ENCODE results near the gene DNAL4. TPM values are rescaled to one million over a fixed set of nuclear protein-coding genes. Genes with fewer than 3 reads are reported as not detected.

Gene DNAL4
- total and polyA plus RNA-seq, 2 donors (not counting 1 experiment from before 2014, with no cell fraction given) = 9.9 to 10.3 TPM

DNA sequence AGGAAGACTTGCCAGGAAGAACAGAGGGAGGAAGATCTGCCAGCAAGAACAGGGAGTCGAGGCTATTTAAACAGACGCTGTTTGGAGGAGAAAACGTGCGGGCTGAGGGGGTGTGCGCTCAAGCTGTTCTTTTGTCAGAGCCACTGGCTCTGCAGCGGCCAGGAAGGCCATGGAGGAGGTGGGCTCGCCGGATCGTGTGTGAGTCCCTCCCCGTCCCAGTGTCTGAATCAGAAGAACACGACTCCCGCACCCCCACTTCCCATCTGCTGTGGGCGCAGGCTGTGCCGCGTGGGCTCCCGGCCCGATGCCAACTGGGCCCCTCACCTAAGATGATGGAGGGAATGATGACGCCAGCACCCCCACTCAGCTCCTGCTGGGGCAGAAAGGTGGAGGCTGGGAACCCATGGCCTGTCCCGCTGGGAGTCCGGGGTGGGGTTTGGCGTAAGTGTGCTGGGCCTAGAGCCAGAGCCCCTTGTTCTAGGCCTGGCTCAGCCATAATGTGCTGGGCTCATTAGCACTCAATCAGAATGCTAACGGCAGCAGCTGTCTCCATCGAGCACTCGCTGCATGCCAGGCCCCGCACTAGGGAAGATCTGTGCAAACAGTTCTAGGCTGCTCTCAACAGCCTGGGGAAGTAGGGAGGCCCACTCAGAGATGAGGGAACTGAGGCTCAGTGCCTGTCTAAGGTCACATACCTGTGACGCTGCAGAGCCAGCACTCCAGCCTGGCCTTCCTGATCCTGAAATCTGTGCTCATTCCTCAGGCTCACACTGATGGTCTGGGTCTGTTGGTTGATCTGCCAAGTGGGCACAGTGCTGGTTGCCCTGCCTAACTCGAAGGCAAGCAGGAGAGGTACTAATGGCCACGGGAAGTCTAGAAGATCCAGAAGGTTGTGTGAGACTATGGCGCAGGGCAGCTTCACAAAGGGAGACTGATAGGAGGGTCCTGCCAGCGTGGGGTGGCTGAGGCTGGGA lies 38.3 kb upstream of the DNAL4 start:
- no peak overlapping the region for H3K4me2 ChIP-seq (replicated peaks; ENCODE audit: low read depth, low read length, poor library complexity, severe bottlenecking)
- Mint-ChIP-seq H3K4me3 (no peak overlapping the region), H3K9me3 (ENCODE audit: insufficient read depth) (no peaks in the 10 kb centered on the region), H3K4me1 (no peaks in the 10 kb centered on the region), H3K27me3 (peaks cover 28% of the 10 kb centered on the region), H3K27ac (no peak overlapping the region)
- no peak overlapping the region for H3K9ac ChIP-seq (ENCODE audit: low read length)
- no peak for TF ChIP-seq EZH2 (IDR thresholded peaks at IDR 0.05; ENCODE audit: borderline replicate concordance, insufficient read depth, low read depth, low read length, poor library complexity, severe bottlenecking)
- TF ChIP-seq, protein P1, sequence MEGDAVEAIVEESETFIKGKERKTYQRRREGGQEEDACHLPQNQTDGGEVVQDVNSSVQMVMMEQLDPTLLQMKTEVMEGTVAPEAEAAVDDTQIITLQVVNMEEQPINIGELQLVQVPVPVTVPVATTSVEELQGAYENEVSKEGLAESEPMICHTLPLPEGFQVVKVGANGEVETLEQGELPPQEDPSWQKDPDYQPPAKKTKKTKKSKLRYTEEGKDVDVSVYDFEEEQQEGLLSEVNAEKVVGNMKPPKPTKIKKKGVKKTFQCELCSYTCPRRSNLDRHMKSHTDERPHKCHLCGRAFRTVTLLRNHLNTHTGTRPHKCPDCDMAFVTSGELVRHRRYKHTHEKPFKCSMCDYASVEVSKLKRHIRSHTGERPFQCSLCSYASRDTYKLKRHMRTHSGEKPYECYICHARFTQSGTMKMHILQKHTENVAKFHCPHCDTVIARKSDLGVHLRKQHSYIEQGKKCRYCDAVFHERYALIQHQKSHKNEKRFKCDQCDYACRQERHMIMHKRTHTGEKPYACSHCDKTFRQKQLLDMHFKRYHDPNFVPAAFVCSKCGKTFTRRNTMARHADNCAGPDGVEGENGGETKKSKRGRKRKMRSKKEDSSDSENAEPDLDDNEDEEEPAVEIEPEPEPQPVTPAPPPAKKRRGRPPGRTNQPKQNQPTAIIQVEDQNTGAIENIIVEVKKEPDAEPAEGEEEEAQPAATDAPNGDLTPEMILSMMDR (IDR thresholded peaks at IDR 0.05) = no peak
- no peaks in the 10 kb centered on the region for H4K20me1 ChIP-seq (ENCODE audit: control insufficient read depth, insufficient read depth, low read length, poor library complexity, severe bottlenecking)
- H3K9me3 ChIP-seq (ENCODE audit: control extremely low read depth in 1 of 3, control insufficient read depth in 2 of 3, insufficient read depth in 1 of 3, low read length in 2 of 3) = peaks cover 0 to 11% (median 0%) of the 10 kb centered on the region in 3 donors
- H3K79me2 ChIP-seq (ENCODE audit: control insufficient read depth, insufficient read depth, low read length) = no peaks in the 10 kb centered on the region
- H3K4me1 ChIP-seq (ENCODE audit: control insufficient read depth in 2 of 2, insufficient read depth in 2 of 2, low read length in 2 of 2) = no peaks in the 10 kb centered on the region
- intact Hi-C loops (cut with micrococcal nuclease) = no loop called here
- 95% methylated on average over 29 of the region's 30 CpGs for WGBS (ENCODE audit: insufficient coverage)
- no peak overlapping the region for H3K4me3 ChIP-seq (ENCODE audit: control extremely low read depth in 1 of 5, extremely low read depth in 1 of 5, insufficient read depth in 1 of 5, low read depth in 2 of 5, low read length in 4 of 5)
- ChIA-PET CTCF (no interaction called here), POLR2A (no interaction called here)
- no peak overlapping the region for H2AFZ ChIP-seq (ENCODE audit: insufficient read depth, low read depth, low read length, poor library complexity, severe bottlenecking)
- ATAC-seq (ENCODE audit: low read depth) (no peak), DNase-seq (no peak)
- no peaks in the 10 kb centered on the region for H3K36me3 ChIP-seq (replicated peaks in 1 of 2; ENCODE audit: control extremely low read depth in 1 of 2, control insufficient read depth in 1 of 2, extremely low read depth in 1 of 2, insufficient read depth in 2 of 2, low read length in 1 of 2)
- peaks cover 0 to 8% (median 0%) of the 10 kb centered on the region in 4 experiments for H3K27me3 ChIP-seq (replicated peaks in 1 of 4; ENCODE audit: control extremely low read depth in 1 of 4, control insufficient read depth in 3 of 4, insufficient read depth in 4 of 4, low read length in 3 of 4)
- H3K27ac ChIP-seq (ENCODE audit: low read length in 2 of 2) = no peak overlapping the region

Measured in B cell (primary cell).